NCI-H128 (cell line): ENCODE measurements around the gene MSMP.

ENCODE experiments used
- DNase-seq: peaks from one replicate; lab custom pipeline; 2025; ENCODE audit not compliant: unreplicated experiment; lab: John Stamatoyannopoulos, UW

Gene MSMP

GRCh38 chr9:35745569-35745968 lies 8.5 kb downstream of the MSMP start:
- DNase-seq, result no peak

- DNase-seq, result no peak
These were observed 10.1 kb downstream of the MSMP start for GRCh38 chr9:35743880-35744518.

- no peak for DNase-seq
These were observed 10.6 kb downstream of the MSMP start for GRCh38 chr9:35743452-35743851.

DNA sequence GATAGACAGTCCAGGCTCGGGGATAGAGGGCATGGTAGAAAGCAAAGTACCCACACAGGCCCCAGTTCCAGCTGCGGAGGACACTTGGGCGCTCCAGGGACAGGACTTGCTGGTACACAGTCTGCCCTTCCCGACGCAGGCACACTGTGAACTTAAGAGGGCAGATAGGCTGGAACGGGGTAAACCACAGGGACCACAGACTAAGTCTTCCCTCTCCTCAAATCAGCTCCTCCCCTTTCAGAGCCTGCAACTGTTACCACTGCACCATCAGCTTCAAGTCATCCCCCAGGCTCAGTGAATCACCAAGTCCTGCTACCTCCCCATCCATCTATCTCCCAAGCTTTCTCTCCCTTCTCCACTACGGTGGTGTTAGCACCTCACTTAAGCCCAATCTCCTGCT lies 12.3 kb downstream of the MSMP start:
- DNase-seq, result no peak

DNA sequence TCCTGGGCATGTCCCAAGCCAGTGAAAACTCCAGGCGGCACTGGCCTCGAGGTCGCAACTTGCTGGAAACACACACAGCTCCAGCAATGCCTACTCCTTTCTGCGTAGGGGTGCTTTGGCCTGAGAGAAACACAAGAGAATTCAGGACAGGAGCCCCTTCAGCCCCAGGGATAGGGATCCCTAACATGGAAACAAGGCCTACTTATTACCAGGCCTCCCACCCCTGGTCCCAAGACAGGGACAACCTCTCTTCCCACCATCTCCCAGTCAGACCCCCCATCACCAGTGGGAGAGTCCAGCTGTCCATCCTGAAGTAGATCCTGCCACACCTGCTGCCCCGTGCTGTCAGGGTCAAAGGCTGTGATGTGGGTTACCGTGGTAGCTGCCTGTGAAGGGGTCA lies 13.8 kb downstream of the MSMP start:
- DNase-seq, result no peak

DNA sequence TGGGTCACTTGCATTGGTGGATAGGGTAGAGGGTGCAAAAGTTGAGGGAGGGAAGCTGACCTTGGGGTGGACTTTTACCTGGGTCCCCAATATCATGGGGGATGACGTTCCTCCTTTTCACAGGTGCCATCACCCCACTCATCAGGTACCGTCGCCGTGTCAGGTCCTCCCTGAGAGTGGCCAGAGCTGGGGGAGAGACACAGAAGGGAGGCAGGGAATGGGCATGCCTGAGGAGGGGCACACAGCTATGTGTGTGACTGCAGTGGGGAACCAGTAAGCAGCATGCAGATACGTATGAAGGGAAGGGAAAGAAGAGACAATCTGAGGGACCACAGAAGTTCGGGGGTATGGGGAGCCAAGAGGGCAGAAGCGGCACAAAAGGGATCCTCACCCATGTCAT lies 15.2 kb downstream of the MSMP start:
- DNase-seq, result no peak

DNA sequence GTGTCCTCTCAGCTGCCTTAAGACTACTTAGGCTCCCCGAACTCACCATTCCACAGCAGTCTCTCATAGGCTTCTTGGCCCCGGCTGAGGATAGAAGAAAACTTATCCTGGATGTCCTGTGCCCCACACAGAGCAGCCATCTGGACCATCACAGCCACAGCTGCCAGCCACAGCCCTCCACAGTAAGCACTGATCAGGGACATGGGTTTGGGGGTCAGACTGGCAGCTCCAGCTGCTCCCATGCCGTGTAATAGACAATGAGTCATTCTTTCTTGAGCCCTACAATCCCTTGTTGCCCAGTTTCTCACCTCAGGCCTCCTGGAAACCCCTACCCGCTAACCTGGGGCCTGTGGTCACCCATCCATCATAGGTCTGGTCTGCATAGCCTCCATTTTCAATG lies 15.9 kb downstream of the MSMP start:
- no peak for DNase-seq

DNA sequence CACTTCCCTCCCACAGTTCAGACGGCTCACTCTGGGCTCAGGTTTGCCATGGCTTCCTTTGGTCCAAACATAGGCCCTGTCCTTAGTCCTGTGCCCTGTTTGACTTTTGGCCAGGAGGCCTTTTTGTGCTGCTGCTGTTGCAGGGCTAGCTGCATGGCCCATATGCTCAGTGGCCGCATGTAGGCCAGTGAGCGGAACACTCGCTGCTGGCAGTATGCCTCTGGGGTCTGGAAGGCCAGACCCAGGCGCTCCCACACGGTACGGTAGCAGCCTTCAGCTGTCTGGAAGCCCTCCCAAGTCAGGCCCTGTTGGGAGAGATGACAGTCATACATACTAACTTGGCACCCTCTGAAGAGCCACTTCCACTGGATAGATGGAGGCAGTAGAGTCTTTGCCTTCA lies 16.9 kb downstream of the MSMP start:
- DNase-seq, result no peak

- peak; percentile 21 for DNase-seq
These were observed 17.9 kb downstream of the MSMP start for GRCh38 chr9:35736201-35736633.

- no peak for DNase-seq
These were observed 20.0 kb downstream of the MSMP start for GRCh38 chr9:35734096-35734495.

DNA sequence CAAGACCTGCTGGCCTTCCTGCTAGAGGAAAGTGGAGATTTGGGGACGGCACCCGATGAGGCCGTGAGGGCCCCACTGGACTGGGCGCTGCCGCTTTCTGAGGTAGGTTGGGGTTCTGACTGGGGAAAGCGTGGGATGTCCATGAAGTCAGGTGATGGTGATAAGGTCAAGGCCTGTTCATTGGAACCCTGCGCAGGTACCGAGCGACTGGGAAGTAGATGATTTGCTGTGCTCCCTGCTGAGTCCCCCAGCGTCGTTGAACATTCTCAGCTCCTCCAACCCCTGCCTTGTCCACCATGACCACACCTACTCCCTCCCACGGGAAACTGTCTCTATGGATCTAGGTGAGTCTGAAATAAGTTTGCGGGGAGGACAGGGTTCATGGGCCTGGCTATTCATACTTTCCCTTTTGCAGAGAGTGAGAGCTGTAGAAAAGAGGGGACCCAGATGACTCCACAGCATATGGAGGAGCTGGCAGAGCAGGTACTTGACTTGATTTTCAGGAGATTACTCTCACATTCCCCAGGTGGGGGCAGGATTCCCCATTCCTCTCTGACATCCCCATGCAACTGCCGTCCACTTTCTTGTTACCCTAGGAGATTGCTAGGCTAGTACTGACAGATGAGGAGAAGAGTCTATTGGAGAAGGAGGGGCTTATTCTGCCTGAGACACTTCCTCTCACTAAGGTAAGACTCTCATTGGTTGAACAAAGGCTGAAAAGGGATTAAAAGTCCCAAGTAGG lies 21.1 kb downstream of the MSMP start:
- peak; percentile 20 for DNase-seq

DNA sequence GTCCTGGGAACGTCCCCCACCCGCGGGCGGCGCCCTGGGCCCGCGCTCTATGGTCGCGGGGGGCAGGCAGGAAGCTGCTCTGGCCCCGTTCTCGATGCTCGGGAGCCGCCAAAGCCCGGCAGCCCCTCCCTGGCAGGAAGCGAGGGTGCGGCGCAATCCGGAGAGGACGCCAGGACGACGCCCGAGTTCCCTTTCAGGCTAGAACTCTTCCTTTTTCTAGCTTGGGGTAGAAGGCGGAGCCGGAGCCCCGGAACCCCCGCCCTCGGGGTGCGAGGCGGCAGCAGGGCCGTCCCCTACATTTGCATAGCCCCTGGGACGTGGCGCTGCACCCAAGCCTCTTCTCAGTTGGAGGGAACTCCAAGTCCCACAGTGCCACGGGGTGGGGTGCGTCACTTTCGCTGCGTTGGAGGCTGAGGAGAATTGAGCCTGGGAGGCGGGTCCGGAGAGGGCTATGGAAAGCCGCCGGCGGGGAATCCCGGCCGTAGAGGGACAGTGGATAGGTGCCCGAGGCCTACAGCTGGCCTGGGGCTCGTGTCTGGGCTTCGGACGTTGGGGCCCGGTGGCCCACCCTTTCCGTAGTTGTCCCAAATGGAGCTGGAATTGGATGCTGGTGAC lies 21.8 kb downstream of the MSMP start, which contains the start of the genes CREB3 and TLN1:
TSS of gene CREB3 (plus strand) at position 482 of the 615 bp plus-strand sequence. CDS start at position 589, 107 bp downstream.
TSS of gene TLN1 (minus strand) at position 11 of the 615 bp plus-strand sequence. CDS start 6,501 bp downstream, outside the sequence.
- peak; percentile 100 for DNase-seq

DNA sequence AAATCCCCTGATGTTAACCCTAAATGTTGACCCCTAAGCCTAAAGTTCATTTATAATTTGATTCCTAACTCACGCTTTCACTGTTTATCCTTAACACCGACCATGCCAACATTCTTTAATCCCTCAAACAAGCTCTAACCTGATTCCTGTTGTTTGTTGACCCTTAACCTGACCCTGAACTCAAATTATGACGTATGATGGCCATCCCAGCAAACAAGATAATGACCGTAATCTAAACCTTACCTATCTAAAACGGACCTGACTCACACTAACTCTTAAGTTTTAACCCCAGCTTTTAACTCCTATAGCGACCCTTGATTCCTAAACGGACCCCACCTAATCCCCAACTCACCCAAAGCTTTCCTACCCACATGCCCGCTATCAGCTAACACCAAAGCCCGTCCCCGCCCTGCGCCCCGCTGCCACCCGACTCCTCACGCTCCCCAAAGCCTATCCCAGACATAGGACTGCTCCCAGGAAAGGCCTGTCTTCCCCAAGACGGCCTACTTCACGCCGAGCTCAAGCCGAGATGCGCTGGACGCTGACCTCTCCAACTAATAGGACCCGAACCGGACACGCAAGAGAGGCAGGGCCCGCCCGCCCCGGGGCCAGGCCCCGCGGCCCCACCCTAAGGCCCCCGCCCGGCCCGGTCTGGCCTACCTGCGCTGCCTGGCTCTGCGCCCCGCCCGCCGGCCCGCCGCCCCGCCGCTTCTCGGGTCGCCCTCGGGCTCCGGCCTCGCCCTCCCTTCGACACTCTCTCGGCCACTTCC lies 22.5 kb downstream of the MSMP start:
- DNase-seq, result no peak

DNA sequence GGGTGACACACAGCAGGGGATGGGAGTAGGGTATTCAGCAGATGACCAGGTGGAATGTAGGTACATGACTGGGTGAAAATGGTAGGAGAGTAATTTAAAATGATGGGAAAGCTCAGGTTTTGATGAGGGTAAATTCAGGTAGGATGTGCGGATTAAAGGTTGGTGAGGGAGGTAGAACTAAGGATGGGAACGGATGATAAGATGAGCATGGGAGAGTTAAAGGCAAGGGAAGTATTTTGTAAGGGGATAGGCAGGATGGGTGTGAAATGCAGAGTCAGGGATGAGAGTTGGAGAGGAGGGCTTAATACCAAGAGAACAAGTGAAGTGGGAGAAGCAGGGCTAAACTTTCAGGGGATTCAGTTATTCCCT lies 23.6 kb downstream of the MSMP start:
- DNase-seq, result no peak

DNA sequence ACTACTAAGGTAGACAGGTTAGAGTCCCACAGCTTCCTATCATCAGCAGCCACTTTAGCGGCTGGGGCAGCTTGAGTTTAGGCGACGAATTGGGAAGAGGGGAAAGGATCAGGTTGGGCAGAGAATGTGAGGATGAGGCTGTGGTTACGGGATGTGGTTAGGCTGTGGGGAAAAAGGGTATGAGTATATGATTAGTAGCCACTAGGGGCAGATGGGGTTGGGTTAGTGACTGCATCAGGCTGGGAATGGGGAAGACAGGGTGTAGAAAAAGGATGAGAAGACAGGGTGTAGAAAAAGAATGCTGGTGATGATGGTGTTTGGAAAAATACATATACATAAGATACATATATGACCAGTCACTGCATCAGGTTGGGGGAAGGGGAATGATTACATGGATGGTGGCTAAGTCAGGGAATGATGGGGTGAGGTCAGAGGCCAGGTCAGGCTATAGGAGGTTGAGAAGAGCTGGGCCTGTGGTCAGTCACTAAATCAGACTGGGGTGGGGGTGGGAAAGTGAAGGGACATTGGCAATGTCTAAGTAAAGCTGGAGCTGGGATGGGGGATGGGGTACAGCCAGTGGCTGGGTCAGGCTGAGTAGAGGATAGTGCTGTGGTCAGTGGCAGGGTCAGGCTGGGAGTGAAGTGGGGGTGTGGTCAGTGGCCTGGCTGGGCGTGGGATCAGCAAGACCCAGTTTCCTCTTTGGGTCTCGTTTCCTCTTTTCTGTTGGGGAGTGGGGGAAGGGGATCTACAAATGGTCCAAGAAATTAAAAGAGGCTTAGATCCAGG lies 24.2 kb downstream of the MSMP start:
- no peak for DNase-seq

DNA sequence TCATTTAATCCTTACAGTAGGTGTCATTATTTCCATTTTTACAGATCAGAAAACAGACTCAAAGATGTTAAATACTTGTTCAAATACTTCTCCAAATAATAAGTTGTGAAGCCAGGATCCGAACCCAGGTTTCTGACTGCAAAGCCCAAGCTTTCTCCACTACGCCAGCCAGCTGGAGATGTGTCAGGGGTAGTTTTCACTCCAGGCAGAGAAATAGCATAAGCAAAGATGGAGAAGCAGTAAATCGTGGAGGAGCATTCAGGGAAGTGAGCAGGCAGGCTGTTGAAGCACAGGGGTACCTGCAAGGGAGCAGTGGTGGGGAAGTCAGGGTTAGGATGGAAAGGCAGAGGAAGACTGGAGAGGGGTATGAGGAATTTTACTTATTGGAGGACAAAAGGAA lies 25.0 kb downstream of the MSMP start:
- no peak for DNase-seq

- DNase-seq, result no peak
These were observed 25.8 kb downstream of the MSMP start for GRCh38 chr9:35728041-35728971.

- no peak for DNase-seq
These were observed 26.4 kb downstream of the MSMP start for GRCh38 chr9:35727676-35728040.

DNA sequence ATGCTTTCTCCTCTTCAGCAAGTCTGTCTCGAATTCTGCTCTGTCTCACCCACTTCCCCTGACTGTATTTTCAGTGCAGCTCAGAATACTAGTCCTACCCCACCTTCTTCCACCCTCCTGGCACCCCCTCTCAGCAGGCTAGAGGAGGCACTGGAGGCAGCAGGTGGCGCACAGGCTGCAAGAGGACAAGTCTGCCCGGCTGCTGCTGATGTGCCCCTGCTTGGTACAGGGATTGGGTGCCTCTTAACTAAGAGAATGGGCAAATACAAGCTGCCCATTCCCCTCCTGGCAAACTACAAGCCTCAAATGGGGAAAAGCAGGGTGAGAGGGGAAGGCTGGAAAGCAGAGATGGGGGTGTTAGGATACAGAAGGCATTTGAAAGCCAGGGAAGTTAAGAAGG lies 27.1 kb downstream of the MSMP start:
- DNase-seq, result no peak

- no peak for DNase-seq
These were observed 28.7 kb downstream of the MSMP start for GRCh38 chr9:35725362-35725761.
